HG03457 (cell line): ENCODE data around the gene SLC22A14.
"Not testable (repeated sequence)": the region's sequence is repeated elsewhere in the genome, so short reads cannot be mapped to it uniquely, and the experiment has no call there.

Experiments
- ATAC-seq: cut with Tn5 transposase; IDR thresholded peaks from one replicate; pipeline ENCODE4 v1.9.1; 2021; ENCODE audit warnings: moderate number of reproducible peaks; ENCODE audit not compliant: unreplicated experiment

Gene SLC22A14

DNA sequence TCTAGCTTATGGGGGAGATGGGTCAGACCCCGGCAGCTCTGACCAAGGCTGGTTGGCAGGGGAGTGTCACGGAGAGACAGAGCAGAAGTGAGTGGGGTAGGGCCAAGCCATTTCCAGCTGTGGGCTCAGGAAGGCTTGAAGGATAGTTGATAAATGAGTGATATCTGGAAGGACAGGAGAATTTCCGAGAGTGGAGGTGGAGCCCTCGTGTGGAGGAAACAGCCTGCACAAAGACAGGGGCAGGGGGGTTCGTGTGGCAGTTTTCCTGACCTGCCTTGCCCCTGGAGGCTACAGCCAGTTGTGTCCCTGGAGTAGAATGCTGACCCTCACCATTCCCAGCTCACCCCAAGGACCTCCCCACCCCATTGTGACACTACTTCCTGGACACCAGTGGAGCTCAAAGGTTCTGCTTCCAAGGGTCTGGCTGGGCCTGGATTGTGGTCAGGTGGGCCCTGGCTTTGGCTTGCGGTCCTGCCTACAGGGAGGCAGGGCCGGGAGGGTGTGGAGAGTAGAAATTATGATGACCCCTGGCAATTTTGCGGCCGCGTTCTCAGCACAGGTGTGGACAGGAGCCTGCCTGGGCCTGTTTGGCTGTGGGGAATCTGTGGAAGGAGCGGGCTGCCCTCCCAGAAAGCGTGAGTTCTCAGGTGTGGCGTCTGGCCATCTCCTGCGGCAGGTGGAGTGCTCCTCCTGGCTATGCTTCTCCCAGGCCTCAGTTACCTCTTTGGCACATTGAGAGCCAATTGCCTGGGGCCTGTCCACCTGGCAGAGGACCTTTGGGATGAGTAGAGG lies at the start of gene SLC22A14:
SLC22A14 (plus strand) TSS at position 400 of the 792 bp plus-strand sequence. CDS start 23,733 bp downstream, outside the sequence.
- ATAC-seq = no peak

- no peak for ATAC-seq
Measured at GRCh38 chr3:38232701-38233100, 49.4 kb upstream of the SLC22A14 start.

- ATAC-seq = no peak
Measured at GRCh38 chr3:38235466-38235865, 46.6 kb upstream of the SLC22A14 start.

- ATAC-seq = no peak
Measured at GRCh38 chr3:38238416-38239008, 43.6 kb upstream of the SLC22A14 start.

GRCh38 chr3:38242812-38243211 lies 39.3 kb upstream of the SLC22A14 start:
- ATAC-seq = not testable (repeated sequence)

- ATAC-seq = no peak
Measured at GRCh38 chr3:38245930-38246329, 36.2 kb upstream of the SLC22A14 start.

GRCh38 chr3:38247366-38248035 lies 34.6 kb upstream of the SLC22A14 start:
- ATAC-seq = no peak

DNA sequence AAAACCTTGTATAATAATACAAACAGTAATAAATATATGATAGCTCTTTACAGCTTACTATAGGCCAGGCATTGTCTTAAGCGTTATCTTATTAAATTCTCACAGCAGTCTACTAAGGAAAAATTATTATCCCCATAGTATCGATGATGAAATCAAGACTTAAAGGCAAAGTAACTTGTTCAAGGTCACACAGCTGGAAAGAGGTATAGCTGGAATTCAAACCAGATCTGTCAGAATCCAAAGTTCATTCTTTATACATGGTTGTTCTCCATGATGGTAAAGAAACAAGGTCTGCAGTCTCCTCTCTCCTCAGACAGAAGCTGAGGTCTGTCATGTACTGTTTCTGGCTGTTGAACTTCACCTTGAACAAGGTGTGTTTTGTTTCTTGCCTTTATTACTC lies 31.9 kb upstream of the SLC22A14 start:
- no peak for ATAC-seq

- ATAC-seq = no peak
Measured at GRCh38 chr3:38251197-38251596, 30.9 kb upstream of the SLC22A14 start.

- no peak for ATAC-seq
Measured at GRCh38 chr3:38253704-38254103, 28.4 kb upstream of the SLC22A14 start.

- no peak for ATAC-seq
Measured at GRCh38 chr3:38254872-38255271, 27.2 kb upstream of the SLC22A14 start.

DNA sequence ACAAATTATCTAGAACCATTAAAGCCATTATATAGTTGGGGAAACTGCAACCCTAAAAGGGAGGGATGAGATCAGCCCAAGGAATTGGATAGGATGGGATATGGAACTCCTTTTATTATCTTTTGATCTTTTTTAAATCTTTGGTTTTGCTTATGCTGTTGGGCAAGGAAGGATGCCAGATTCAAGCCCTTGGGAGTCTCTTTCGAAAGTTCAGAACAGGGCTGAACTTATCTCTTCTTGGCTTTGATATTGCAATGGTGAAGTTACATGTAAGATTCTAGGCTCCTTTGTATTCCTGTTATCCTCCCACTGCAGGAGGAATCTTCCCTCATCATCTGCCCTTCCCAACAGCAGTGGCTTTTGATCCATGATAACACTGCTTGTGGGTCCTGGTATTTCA lies 26.5 kb upstream of the SLC22A14 start:
- ATAC-seq = no peak

GRCh38 chr3:38257583-38257982 lies 24.5 kb upstream of the SLC22A14 start:
- ATAC-seq = no peak

GRCh38 chr3:38260474-38260873 lies 21.6 kb upstream of the SLC22A14 start:
- ATAC-seq = no peak

DNA sequence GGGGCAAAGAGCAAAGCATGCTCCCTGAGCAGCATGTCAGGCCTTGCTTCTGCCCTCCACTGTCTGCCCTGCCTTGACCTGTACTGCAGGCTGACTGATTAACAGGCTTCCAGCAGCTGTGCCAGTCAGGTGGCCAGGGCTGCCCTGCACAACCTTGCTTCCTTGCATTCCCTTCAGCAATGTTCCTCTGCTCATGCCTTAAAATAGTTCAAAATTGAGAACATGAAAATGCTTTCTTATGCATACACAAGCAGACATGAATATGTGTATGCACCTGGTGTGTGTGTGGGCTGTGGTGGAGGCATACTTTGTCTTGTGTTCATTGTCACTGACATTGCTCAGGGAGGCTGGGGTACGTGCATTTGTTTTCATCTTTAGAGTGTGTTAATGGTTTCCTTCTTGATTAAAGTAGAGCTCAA lies 17.7 kb upstream of the SLC22A14 start:
- no peak for ATAC-seq

DNA sequence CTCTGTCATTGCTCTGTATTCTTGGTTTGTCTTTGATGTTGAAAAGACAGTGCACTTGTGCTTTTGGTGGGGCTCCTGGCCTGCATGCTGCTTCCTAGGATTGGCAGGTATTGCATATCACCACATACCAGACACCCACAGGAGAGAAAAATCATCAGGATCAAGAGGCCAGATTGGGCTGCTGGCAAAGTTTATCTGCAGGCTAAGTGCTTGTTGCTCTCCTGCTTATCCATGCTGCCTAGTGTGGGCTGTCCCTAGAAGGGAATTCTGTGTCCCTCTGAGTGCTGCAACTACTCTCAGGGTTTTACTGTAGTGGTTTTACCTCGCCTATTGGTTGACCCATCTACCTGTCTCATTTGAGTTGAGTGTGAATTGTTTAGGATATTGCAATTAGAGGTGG lies 17.3 kb upstream of the SLC22A14 start:
- no peak for ATAC-seq

DNA sequence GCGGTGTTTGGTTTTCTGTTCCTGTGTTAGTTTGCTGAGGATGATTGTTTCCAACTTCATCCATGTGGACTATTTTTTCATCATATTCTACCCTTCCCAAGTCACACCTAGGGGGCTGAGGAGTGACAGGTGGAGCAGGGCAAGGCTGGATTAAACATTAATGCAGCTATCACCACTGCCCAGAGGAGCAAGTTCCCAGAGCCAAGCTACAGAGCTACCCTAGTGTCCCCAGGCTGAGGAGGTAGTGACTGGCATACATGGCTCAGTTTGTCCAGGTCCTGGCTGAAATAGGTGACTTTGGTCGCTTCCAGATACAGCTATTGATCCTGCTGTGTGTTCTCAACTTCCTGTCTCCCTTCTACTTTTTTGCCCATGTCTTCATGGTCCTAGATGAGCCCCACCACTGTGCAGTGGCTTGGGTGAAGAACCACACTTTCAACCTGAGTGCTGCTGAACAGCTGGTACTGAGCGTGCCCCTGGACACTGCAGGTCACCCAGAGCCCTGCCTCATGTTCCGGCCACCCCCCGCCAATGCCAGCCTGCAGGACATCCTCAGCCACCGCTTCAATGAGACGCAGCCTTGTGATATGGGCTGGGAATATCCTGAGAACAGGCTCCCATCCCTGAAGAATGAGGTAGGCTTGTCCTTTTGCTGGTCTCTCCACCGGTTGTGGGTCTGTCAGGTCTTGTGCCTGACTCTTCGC lies 16.3 kb upstream of the SLC22A14 start, which contains the start of gene SLC22A13:
SLC22A13 (plus strand) TSS at position 209 of the 704 bp plus-strand sequence; CDS start at position 258, 49 bp downstream.
- ATAC-seq = no peak

GRCh38 chr3:38266810-38267209 lies 15.3 kb upstream of the SLC22A14 start:
- no peak for ATAC-seq

DNA sequence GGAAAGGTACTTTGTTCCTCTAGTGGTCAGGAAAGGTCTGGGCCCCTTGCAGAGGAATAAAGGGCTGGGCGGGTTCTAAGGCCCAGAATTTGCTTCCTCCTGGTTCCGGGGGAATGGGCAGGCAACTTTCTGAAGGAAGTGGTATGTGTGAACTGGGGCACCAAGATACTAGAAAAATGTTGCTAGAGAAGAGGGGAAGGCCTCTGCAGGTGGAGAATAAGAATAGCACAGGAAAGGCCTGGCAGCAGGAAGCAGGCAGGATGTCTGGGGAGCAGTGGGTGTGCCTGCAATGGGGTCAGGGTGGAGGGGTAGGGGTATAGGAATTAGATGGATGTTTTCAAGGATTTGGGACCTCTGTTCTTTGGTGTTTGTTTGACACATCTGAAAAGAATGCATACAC lies 14.4 kb upstream of the SLC22A14 start:
- no peak for ATAC-seq

- ATAC-seq = no peak
Measured at GRCh38 chr3:38268087-38268486, 14.0 kb upstream of the SLC22A14 start.

DNA sequence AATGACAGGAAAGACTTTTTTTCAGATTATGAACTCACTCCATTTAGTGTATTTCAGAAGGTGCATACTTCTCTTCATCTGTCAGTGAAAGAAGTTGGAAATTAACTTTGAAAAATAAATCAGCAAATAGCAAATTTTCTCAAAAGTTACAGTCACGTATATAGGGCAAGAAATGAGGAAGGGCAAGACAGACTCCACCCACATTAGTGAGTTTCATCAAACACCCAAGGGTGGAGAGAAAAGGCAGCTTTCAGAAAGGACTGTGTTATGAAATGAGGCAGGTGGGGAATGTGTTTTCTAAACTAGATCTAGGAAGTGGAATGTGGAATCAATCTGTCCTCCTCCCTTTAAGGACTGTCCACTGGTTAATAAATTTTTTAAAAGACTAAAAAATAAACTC lies 13.6 kb upstream of the SLC22A14 start:
- ATAC-seq = no peak
